ENCODE data around the gene VPS37D.
A peak's percentile ranks its signal among the peaks of the same experiment; 100 is the strongest.

Gene VPS37D

DNA sequence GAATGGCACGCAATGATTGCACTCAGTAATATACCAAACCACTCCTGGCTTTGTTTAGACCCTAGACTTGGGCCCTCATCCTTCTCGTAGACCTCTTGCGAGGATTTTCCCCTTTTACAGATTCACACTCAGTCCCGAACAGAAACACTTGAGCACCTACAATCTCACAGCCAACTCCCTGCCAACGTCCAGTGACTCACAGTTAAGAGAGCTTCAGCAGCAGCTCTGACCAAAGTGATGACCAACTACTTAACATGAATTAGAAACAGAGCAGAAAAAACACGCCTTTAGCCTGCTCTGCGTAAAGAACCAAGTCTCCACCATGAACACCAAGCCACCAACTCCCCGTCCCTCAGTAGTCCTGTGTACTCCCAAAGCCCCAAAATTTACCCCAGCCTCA, 13.4 kb downstream of the VPS37D start:
- DNase-seq (ENCODE audit: low spot score): no peak

DNA sequence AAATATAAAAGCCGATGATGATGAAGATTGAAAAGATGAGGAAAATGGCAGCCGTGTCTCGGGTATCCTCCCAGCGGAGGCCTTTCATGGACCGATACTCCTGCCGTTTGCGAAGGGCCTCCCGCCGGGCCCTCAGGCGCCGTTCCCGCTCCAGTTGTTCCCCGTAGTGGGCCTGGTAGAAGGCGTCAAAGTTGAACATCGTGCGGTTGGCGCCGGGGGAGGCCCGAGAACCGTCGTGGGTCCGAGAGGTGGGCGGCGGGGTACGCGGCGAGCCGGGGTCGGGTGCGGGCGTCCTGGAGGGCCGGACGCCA, 15.1 kb downstream of the VPS37D start:
- no peak for DNase-seq (ENCODE audit: low spot score)

GRCh38 chr7:73683056-73683787, 15.6 kb downstream of the VPS37D start, which contains the start of the genes BUD23 and DNAJC30:
BUD23 (plus strand) TSS chr7:73683597; CDS start chr7:73683626, 29 bp downstream.
DNAJC30 (minus strand) TSS chr7:73683453; CDS start chr7:73683423, 30 bp downstream.
- DNase-seq (ENCODE audit: low spot score): peak; percentile 98

DNA sequence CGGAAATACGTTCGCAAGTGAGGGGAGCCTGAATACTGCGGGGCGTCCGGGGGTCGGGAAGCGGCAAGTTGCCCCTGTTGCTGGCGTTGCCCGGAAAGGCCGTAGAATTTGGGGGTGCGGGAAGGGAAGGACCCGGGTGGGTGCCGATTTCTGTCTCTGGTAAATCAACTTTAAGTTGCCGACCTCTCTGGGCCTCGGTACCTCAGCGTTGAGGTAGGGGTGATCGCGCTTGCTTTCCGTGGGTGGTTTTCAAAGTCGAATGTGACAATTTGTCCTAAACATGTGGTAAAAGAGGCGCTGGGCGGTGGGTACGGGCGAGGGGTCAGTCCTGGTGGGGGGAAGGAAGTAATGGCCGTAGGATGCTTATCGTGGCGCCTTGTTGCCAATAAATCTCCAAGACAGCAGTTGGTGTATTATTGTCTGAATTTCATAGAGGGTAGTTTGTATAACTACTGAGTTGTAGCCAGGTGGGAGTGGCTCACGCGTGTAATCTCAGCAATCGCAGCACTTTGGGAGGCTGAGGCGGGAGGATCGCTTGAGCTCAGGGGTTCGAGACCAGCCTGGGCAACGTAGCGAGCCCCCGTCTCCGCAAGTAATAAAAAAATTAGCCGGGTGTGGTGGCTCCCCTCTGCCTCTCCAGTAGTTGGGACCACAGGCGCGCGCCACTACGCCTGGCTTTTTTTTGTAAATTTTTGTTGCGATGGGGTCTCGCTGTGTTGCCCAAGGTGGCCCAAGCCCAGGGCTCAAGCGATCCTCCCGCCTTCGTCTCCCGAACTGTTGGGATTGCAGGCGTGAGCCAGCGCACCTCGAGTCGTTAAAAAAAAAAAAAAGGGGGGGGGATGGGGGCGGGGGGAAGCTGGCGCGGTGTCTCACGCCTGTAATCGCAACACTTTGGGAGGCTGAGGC, 16.4 kb downstream of the VPS37D start:
- DNase-seq (ENCODE audit: low spot score): no peak

GRCh38 chr7:73685311-73685710, 17.7 kb downstream of the VPS37D start:
- DNase-seq (ENCODE audit: low spot score): no peak

GRCh38 chr7:73688288-73688687, 20.7 kb downstream of the VPS37D start:
- no peak for DNase-seq (ENCODE audit: low spot score)

DNA sequence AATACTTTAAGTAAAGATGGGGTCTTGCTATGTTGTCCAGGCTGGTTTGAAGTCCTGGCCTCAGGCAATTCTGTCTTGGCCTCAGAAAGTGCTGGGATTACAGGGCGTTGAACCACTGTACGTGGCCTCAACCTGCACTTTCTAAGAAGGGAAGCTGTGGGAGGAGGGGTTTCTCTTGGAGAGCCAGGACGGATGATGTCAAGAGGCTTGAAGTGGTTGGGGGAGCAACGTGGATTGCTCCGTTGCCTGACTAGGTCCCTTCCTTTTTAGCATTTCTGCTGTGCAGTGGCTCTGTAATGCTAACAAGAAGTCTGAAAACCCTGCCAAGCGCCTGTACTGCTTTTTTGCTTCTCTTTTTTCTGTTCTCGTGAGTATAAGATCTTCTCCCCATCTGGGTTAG, 23.0 kb downstream of the VPS37D start:
- no peak for DNase-seq (ENCODE audit: low spot score)

GRCh38 chr7:73696372-73696771, 28.7 kb downstream of the VPS37D start:
- DNase-seq (ENCODE audit: low spot score): no peak

- DNase-seq (ENCODE audit: low spot score): no peak
Measured at GRCh38 chr7:73698410-73698809, 30.8 kb downstream of the VPS37D start.

DNA sequence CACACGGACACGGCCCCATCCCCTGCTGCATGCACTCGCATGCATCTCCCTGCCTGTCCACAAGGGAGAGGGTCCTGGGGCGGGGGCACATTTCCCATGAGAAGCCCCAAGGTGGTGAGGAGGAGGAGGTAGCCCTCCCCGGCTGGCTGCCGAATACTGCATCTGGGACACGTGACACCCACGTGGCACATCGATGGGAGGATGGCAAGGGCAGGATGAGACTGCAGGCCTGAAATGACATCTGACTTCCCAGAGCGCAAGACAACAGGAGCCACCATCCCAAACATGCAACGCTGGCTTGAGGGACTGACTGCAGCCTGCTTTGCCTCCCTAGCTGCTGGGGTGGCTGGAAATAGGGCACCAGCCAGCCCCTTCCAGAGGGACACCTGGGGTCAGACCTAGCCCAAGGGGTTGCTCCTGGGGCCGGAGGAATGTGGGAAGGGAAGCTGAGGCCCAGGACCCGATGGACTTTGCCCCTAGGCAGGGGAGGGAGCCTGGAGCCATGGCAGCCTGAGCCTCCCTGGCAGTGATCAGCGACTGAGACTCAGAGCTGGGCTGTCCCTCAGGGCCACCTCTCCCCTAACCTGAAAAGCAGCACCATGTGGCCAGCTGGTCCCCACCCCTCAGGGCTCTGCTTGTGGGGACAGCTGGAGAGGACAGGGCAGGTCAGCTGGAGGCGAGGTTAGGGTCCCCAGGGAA, 31.9 kb downstream of the VPS37D start:
- no peak for DNase-seq (ENCODE audit: low spot score)

DNA sequence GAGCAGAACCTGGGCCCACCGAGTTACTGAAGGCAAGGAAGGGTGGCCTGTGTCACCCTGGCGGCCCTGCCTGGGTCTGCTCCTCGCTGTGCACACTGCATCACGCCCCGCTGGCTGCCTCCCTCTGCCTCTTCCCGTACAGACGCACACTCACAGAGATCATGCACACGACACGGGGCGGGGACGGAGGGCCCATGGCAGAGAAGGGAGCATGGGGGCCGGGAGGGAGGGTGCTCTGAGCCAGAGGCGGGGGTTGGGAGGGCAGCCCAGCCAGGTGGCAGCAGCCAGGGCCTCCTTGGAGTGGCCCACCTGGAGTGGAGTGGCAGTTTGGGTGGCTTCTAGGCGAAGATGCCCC, 32.4 kb downstream of the VPS37D start:
- DNase-seq (ENCODE audit: low spot score): no peak

GRCh38 chr7:73700581-73701134, 33.0 kb downstream of the VPS37D start:
- DNase-seq (ENCODE audit: low spot score): no peak

GRCh38 chr7:73701357-73701995, 33.8 kb downstream of the VPS37D start:
- peak; percentile 74 for DNase-seq (ENCODE audit: low spot score)

DNA sequence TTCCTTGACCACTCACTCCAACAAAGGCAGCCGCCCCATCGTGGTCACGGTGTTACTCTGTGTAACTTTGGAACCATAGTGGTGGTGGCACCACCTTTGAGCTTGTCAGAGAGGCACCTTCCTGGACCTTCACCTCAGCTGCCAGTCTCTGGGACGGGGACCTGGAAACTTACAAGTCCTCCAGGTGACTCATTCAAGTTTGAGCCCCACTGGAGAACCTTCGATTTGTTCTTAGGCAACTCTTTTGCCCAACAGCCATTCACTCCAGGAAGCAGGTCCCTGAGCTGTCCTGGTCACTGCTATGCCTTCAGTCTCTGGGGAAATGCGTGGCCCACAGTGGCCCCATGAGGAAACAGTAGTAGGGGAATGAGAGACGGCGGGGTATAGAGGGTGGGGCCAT, 34.6 kb downstream of the VPS37D start:
- DNase-seq (ENCODE audit: low spot score): no peak

GRCh38 chr7:73702665-73703064, 35.0 kb downstream of the VPS37D start:
- DNase-seq (ENCODE audit: low spot score): no peak

GRCh38 chr7:73703225-73703624, 35.6 kb downstream of the VPS37D start:
- DNase-seq (ENCODE audit: low spot score): no peak

- DNase-seq (ENCODE audit: low spot score): peak; percentile 73
Measured at GRCh38 chr7:73703757-73704639, 36.4 kb downstream of the VPS37D start.

- peak; percentile 85 for DNase-seq (ENCODE audit: low spot score)
Measured at GRCh38 chr7:73704640-73705550, 37.3 kb downstream of the VPS37D start.

- no peak for DNase-seq (ENCODE audit: low spot score)
Measured at GRCh38 chr7:73705551-73705920, 37.9 kb downstream of the VPS37D start.

All from D341Med (cell line).